ENCODE data around the gene LDB2.
"Not testable (repeated sequence)": the region's sequence is repeated elsewhere in the genome, so short reads cannot be mapped to it uniquely, and the experiment has no call there.

Gene LDB2

DNA sequence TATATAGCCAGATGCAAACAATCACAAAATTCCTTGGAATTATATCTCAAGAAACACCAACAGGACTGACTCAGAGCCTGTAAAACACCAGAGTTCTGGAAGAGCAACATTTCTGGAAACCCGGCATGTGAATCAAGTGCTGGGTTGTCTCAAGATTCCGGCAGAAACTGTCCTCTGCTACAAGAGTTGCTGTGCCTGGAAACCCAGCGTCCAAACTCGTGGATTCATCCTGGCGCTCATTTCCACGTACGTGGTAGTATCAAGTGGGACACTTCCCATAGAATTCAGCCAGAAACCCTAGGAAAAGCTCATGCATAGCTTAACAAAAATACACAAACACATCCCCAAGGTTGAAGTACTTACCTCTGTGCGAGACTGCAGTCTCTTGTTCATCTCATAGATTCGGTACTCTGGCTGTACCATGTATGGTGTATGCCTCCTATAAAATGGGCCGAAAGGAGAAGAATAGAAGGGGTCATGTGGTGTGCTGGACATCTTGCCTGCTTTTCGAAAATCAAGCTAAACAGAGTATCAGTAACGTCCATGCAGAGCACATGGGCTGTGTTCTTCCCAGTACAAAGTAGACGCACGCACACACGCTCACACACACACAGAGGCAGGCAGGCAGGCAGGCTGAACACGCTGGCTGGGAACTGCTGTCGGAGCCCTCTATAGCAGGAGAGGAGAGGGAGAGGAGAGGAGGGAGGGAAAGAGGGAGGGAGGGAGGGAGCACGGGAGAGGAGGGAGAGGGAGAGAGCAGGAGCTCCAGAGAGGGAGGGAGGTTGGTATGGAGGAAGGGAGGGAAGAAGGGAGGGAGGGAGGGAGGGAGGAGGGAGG lies at the start of gene LDB2:
TSS of gene LDB2 (minus strand) at position 655 of the 837 bp plus-strand sequence.
- DNase-seq: no peak

DNA sequence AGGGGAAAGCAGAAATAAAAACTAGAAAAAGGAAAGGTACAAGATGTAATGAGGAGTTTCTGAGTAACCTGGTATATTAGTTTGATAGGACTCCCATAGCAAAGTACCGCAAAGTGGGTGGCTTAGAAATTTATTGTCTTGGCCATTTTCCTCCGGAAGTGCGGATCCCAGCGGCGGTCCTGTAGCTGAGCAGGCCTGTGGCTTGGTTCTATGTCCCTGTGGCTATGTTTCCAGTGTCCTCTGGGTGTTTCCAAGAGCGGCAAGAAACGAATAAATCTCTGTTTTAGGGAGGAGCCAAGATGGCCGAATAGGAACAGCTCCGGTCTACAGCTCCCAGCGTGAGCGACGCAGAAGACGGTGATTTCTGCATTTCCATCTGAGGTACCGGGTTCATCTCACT lies 44.0 kb upstream of the LDB2 start:
- no peak for DNase-seq

DNA sequence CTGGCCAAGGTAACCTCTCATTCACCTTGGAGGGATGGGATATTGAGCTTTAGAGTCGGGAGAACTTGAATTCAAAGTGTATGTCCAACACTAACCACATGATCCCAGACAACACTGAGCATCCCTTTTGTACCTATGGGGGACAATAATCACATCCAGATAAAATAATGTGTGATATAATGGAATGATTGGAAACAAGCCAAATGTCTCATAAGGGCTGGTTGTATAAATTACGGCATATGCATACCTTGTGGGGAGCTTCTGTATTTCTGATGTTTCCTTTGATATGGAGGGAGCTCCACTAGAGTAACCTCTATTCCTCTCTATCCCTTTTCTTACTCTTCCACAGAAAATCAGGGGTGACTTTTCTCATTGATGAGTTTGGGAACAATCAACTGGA lies 40.7 kb upstream of the LDB2 start:
- DNase-seq: no peak

DNA sequence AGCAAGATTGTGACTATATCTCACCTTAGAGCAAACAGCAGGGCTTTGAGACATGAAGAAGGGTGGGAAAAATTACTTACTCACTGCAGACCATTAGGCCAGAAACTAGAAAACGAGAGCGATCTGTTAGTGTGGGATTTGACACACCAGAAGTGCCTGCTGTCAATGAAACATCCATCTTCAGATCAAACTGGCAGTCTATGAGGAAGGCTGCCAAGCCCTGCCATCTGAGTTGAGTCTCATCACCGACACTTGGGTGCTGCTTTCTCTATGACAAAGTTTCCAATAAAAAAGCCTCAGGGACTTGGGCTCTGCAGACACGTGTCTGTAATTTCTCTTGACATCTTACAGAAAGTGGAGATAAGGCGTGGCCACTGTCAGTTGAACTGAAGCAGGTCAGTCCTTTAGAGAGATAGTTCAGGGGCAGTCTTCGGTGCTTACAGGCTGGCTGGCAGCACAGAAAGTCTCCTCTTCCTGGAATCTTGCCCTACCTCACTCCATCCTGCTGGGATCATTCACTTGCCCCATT lies 40.1 kb upstream of the LDB2 start:
- DNase-seq: no peak

DNA sequence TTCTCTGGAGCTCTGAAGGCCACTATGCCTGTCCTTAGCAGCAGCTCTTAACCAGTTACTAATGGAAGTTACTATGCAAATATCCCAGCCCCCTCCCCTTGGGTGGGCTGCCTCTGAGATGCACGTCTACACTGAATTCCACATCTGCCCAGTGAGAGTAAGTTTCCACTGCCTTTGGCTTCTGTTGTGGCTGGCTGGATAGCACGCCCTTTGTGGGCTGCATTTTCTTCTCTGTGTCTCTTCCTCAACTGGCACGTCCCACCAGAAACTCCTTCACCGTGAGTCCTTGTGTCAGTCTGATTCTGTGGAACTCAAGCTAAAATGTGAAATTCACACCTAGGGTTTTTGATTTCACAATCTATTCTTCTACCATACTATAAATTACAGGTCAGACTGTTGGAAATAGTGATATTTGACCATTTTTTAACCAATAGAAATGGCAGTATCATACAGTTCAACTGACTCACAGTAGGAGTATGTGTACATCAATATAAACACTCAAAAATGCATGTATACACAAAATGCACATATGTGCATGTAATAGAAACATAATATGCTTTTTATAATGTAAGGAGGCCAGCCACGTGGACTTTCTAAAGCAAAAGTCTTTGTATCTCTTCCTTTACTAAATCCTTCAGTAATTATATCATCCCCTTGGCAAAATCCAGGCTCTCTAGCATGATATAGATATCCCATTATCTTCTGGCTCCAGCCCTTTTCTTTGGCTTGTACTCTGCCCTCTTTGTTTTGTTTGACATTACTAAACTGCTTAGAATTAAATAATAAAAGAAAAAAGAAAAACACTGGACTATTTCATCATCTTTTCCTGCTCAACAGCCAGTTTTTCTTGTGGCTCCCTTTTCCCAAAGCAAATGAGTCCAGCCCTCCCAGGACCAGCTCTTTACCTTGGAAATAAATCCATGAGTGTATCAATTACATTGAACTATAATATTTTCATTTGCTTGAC lies 33.2 kb upstream of the LDB2 start:
- no peak for DNase-seq

DNA sequence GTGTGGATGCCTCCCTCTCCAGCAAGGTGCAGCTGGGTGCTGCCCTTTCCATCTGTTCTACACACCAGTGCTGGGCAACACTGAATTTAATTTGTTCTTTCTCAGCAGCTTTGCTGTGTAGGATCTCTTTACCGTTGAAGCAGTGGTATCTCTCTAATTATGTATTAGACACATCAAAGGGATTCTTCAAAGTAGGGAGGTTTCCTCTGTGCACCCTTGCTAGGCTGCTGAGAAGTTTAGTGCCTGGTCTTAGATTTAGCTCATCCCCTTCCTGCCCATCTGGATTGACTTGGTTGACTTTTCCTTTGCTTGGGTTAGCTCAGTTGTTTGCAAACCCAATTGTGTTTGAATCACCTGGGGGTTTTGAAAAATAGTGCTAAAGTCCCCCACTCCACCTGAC lies 27.8 kb upstream of the LDB2 start:
- no peak for DNase-seq

DNA sequence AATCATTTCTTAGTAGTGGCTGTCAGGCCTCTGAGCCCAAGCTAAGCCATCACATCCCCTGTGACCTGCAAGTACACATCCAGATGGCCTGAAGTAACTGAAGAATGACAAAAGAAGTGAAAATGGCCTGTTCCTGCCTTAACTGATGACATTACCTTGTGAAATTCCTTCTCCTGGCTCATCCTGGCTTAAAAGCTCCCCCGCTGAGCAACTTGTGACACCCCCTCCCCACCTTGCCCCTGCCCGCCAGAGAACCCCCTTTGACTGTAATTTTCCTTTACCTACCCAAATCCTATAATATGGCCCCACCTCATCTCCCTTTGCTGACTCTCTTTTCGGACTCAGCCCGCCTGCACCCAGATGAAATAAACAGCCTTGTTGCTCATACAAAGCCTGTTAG lies 20.3 kb upstream of the LDB2 start:
- DNase-seq: not testable (repeated sequence)

DNA sequence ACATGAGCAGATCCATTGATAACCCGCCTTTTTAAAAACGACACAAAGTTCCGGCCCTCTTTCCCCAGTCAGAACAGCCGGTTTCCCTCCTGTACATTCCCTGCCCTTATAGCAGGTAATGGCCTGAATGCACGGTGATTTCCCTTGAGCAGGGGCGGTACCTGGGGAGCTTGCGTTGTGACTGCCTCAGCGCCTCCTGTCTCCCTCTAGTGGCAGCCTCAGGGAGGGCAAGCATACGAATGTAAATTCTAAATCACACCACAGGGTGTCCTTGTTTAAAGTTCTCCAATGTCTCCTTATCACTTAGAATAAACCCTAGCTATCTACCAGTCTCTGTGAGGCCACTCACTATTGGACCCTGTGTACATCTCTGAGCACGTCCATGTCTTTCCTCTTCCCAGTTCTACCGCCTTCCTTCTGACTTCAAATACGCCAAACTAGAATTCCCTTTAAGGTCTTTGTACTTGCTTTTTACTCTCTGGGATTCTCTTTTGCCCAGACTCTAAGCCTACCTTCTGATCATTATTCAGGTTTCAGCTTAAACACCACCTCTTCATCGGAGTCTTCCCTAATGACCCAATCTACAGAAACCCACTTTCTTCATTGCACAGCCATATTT lies 18.4 kb upstream of the LDB2 start:
- no peak for DNase-seq

DNA sequence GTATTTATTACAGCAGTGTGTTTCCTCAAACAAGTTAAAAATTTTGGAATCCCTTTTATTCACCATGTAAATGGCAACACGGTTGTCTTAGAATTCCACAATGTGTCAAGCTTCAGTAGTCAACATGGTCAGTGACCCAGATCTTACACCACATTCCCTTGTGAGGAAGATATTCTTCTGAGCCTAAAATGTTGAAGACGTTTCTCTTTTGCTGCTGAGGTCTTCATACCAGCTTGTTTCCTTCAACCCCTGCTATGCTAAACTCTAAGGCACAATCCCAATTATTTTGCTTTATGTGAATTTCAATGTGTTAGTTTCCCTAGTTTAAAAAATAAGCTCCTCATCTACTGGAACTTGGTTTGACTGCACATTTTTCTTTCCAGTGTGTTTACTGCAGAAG lies 17.6 kb upstream of the LDB2 start:
- no peak for DNase-seq

DNA sequence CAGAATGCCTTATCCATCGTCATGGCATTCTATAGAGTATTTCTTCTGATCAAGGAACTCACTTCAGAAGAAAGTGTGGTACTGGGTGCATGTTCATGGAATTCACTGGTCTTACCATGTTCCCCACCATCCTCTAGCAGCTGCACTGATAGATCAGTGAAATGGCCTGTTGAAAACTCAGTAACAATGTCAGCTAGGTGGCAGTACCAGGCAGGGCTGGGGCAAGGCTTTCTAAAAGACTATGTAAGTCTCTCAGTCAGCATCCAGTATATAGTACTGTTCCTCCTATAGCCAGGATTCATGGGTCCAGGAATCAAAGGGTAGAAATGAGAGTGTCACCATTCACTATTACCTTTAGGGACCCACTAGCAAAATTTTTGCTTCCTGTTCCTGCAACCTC lies 15.8 kb upstream of the LDB2 start:
- no peak for DNase-seq

DNA sequence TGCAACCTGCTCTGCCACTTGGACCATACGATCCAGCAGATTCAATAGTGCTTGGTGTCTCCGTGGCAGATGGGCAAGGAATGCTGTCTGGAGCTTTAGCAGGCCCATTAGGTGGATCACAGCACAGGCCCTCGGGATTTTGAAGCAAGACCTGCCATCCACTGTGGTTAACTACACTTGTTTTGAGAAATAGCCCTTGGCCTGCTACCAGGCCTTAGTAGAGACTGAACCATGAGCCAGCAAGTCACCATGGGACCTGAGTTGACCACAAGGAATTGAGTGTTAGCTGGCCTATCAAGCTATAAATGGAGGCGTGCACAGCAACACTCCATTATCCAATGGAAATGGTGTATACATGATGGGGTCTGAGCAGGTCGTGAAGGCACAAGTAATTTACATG lies 14.5 kb upstream of the LDB2 start:
- no peak for DNase-seq

DNA sequence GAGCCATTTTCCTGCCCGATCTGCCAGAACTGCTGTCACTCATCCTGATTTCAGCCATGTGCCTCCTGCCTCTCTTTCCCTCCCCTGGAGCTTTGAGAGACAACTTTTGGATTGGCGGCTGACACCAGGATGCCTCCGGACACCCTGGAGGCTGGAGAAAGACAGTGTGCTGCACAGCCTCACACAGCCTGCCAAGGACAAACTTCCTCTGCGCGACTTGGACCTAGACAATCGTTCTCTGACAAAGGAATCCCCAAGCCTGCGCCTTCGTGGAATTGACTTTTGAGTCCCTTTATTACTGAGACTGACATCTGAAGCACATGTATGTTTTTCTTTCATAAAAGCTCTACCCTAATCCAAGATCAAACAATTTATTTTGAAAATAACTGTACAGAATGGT lies 10.8 kb upstream of the LDB2 start:
- no peak for DNase-seq

DNA sequence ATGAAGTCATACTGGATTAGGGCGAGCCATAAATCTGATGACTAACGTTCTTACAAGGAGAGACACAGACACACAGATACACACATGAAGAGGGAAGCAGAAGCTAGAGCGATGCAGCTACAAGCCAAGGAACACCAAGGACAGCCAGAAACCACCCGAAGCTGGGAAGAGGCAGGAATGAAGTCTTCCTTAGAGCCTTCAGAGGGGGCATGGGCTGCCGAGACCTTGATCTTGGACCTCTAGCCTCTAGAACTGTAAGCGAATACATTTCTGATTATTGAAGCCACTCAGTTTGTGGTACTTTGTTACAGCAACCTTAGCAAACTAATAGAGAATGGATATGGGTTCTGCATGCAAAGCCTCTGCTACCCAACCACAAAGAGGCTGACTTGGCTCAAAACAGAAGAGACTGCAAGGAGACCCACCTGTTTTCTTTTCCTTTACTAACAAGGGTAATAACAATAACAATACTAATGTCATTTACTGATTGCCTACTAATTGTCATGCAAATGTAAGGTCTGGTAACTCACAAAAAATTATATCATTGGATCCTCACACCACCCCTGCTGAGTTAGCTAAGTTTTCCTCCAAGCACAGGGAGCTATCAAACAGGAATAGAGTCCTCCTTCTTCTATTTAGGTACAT lies 10.1 kb upstream of the LDB2 start:
- DNase-seq: no peak

DNA sequence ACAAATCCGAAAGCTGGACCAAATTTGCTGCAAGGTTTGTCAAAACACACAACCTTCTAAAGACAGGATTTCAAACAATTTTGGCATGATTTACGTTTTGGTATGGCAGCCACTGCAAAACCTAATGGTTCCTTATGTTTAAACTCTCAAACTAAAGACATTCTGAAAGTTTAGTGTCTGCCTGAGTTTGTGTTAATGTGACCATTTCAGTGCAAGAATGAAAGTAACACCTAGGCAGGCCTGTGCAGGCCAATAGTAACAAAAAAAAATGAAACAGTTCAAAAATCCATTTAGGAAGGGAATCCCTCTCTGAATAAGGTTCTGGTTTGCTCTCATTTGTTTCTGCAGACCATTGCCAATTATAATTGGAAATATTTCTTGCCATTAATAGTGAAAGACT lies 1.9 kb upstream of the LDB2 start:
- DNase-seq: no peak

DNA sequence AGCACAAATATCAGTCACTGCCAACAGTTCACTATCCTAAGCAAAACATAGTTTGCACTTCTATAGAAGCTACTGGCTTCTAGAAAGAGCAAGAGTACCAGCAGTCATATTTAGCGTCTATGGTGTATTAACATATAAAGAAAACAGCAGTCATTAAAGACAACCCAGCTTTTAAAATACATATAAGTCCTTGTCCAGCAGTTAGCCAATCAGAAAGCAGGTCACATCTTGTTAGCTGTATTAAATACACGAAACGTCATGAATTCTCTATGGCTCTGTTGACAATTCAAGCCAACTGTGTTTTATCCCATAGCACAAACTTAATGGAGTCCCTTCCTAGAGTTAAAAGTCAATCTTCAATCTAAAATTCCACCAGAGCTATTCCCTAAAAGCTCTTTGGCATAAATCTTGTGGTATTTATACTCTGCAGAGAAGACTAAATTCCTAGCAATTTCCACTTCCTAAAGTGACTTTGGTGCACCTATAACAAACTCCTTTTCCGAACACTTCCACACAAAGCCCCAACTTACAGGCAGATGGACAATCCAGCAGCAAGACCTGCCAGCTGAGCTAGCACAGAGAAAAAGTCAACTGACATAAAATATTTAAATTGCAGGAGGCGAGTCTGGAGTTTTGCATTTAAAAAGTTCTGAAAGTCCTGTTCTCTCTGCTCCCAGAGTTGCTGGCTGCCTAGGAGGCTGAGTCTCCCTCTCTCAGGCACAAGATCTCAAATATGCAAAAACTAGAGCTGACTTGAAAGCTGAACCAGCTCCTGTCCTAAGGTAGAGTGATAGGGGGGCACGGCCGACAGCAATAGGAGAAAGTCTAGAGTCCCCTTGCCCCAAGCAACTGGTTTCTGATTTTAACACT lies 1.3 kb downstream of the LDB2 start:
- no peak for DNase-seq

DNA sequence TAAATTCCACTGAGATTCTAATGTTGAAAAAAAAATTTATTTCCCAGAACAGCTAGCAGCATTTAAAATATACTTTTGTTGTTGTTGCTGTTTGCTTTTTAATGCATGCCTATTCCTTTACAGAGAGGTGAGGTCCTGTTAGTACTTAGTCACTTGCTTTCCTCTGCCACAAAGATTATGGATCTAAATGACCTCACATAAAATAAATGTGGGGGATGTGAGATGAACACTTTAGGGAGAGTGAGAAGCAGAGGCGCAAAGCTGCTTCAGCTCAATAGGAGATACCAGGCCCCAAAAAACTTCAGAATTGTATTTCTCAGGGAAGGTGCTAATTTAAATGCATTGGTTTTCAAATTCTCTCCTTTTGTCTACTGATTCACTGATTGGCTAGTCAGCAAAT lies 4.0 kb downstream of the LDB2 start:
- no peak for DNase-seq

DNA sequence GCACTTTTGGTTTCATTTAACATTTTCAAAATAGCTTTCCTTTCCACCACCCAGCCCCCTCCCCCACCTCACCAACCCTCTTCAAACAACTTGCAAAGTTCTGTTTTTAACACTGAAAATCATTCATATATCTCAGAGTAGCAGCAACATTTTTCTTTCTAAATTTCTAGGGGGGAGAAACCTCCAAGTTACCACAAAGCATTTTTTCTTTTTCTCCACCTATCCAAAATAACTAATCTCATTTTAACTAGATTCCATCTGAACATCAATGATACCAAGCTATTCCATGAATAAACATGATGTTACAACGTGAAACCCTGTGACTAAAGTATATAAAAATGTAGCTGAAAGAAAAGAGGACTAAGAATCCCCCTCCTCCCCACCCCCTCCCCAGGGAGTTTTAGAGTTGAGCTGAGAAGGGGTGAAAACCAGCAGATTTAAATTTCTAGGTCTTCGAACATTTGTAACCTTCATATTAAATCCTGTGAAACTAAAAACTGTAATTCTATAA lies 5.2 kb downstream of the LDB2 start:
- DNase-seq: no peak

DNA sequence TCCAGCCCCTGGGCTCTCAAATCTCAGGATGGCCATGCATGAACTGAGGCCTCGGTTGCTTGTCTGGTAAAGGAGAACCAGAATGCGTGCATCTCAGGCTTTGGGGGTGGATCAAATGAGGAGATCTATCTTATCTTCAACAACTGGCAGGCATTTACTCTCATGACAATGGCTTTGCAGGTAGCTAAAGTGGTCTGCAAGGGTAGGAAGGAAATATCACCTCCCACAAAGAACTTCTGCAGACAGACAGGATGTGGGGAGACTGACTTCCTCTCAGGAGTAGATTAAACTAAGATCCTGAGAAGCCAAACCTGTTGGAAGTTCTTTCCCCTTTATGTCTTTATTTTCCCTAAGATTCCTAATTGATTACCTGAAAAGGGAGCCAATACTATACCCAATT lies 7.8 kb downstream of the LDB2 start:
- DNase-seq: no peak

DNA sequence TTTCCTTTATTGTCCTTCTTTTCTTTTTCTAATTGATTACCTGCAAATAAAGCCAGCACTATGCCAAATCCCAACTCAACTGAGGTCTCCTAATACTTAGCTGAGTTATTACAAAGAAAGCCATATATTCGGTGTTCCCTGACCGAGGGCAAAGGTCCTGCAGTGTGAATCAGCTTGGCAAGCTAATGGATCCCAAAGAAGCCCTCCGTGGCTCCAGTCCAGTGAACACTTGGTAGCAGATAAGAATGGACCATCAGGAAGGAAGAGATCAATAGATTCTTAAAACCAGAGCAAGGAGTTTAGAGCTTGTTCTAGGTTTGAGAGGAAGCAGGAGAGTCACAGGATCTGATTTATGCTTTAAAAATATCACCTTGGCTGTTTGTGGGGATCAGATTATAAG lies 8.5 kb downstream of the LDB2 start:
- DNase-seq: no peak

DNA sequence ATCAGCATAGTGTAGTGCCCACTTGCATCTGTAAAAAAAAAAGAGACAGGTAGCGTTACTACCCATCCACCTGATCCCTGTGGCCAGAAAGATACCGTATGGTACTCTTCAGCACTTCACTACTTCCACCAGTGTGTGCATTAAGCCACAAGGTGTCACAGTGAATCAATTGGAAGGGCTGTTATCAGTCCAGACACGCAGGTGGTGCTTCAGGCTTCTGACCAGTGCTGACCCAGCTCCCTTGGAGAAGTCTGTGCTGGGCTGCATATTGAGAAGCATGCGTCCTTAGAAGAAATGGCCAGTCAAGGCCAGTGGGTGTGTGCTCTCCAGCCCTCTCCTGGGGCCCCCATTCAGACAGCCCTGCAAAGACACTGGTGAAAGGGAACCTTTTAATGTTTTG lies 10.6 kb downstream of the LDB2 start:
- no peak for DNase-seq

DNA sequence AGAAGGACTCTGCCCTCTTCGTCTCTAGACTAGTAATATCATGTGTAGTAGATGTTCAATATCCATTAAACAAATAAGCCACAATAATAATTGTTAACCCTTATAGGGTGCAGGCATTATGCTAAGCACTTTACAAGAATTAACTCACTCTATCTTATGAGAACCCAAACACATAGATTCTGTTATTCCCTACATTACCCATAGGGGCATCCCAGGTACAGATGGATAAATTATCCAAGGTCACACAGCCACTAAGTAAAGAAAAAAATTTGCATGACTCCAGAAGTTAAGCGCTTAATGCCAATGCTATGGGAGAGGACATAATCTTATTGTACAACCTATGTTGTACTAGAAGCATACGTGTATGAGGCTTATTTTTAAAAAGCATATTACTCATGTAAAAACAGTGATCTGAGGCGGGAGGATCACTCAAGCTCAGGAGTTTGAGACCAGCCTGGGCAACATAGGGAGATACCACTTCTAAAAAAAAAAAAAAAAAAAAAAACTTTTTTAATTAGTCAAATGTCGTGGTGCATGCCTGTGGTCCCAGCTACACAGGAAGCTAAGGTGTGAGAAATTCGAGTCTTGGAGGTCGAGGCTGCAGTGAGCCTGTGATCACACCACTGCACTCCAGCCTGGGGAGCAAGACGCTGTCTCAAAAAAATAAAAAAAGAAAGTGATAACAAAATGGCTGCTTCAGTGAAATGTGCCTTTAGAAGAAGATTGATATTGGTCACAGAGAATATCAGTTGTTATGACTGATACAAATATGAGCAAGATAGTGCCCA lies 13.6 kb downstream of the LDB2 start:
- no peak for DNase-seq
